Mesothelial cell of epicardium (in vitro differentiated cells): Measurements from ENCODE around the gene ZNF540. TPM values are rescaled to one million over a fixed set of nuclear protein-coding genes. Genes with fewer than 3 reads are reported as not detected.

Experiments
- DNase-seq, 2 experiments: peaks; one replicate each; pipeline ENCODE4 v3.0.0; 2021; ENCODE audit warnings: low spot score in 2 of 2; ENCODE audit not compliant: unreplicated experiment in 2 of 2
- H3K27ac Mint-ChIP-seq: 2 replicates; pipeline ENCODE4 v1.8.0; 2021; ENCODE audit warnings: mixed read lengths
- H3K27me3 Mint-ChIP-seq: 2 replicates; pipeline ENCODE4 v1.8.0; 2021; ENCODE audit warnings: low read depth, mixed read lengths
- H3K36me3 Mint-ChIP-seq: 2 replicates; pipeline ENCODE4 v1.8.0; 2021; ENCODE audit warnings: mixed read lengths
- H3K4me1 Mint-ChIP-seq: 2 replicates; pipeline ENCODE4 v1.8.0; 2021; ENCODE audit warnings: mixed read lengths
- H3K4me3 Mint-ChIP-seq: 2 replicates; pipeline ENCODE4 v1.8.0; 2021; ENCODE audit warnings: mild to moderate bottlenecking, moderate library complexity, mixed read lengths
- H3K9me3 Mint-ChIP-seq: 2 replicates; pipeline ENCODE4 v1.8.0; 2021; ENCODE audit warnings: mixed read lengths
- total RNA-seq: library from RNA; stranded (reverse); gene quantifications from 3 replicates; pipeline ENCODE4 v1.2.1, GENCODE V29; 2021
- TF ChIP-seq, protein P1 (sequence below): fragments of 200-600 bp; sonication (generic); IDR thresholded peaks from one replicate; pipeline ENCODE4 v1.5.0; 2021; ENCODE audit warnings: antibody characterized with exemption; ENCODE audit not compliant: unreplicated experiment

Gene ZNF540
- 0.98 to 1.3 TPM (median 1.2 TPM) in 3 replicates for total RNA-seq

DNA sequence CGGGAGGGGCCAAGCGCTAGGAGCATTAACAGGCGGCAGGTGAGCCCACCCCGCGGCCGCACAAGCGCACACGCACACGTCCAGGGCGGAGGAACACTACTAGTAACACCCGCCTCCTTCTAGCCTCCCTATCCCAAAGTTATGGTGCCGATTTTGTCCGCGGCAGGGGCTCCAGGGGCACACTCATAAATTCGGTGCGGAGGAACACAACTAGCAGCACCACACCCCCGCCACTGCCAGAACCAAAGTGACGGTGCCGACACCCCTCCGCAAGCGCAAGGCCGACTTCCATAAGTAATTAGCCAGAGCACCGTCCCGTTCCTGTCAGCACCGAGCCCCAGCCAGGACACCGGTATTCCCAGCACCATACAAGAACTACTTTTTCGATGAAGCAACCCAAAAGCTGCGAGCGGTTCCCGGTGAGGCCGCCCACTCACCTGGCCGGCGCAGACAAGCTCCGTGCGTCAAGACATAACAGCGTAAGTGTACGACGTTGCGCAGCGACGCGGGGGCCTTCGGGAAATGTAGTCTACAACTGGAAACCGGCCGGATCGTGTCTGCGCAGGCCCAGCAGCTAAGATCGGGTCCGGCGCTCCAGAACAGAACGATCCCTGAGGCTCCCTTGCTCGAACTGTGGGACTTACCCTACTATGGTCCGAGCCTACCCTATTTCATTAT lies at the start of gene ZNF540, which contains the start of gene ZNF571:
ZNF540 (plus strand) TSS at position 573 of the 678 bp plus-strand sequence. CDS start 3,572 bp downstream, outside the sequence.
ZNF571 (minus strand) TSS at position 489 of the 678 bp plus-strand sequence. CDS start 8,116 bp downstream, outside the sequence.
- H3K27me3 Mint-ChIP-seq = peaks cover 10% of the 10 kb centered on the region
- H3K9me3 Mint-ChIP-seq = peaks cover 14% of the 10 kb centered on the region
- H3K36me3 Mint-ChIP-seq = peaks cover 14% of the 10 kb centered on the region
- H3K4me3 Mint-ChIP-seq = peak within 1 kb of the TSS; percentile 83
- H3K27ac Mint-ChIP-seq = peak within 1 kb of the TSS; percentile 99
- TF ChIP-seq, protein P1, sequence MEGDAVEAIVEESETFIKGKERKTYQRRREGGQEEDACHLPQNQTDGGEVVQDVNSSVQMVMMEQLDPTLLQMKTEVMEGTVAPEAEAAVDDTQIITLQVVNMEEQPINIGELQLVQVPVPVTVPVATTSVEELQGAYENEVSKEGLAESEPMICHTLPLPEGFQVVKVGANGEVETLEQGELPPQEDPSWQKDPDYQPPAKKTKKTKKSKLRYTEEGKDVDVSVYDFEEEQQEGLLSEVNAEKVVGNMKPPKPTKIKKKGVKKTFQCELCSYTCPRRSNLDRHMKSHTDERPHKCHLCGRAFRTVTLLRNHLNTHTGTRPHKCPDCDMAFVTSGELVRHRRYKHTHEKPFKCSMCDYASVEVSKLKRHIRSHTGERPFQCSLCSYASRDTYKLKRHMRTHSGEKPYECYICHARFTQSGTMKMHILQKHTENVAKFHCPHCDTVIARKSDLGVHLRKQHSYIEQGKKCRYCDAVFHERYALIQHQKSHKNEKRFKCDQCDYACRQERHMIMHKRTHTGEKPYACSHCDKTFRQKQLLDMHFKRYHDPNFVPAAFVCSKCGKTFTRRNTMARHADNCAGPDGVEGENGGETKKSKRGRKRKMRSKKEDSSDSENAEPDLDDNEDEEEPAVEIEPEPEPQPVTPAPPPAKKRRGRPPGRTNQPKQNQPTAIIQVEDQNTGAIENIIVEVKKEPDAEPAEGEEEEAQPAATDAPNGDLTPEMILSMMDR = no peak
- H3K4me1 Mint-ChIP-seq = peaks cover 17% of the 10 kb centered on the region
- peak; percentile 79 to 88 for DNase-seq

DNA sequence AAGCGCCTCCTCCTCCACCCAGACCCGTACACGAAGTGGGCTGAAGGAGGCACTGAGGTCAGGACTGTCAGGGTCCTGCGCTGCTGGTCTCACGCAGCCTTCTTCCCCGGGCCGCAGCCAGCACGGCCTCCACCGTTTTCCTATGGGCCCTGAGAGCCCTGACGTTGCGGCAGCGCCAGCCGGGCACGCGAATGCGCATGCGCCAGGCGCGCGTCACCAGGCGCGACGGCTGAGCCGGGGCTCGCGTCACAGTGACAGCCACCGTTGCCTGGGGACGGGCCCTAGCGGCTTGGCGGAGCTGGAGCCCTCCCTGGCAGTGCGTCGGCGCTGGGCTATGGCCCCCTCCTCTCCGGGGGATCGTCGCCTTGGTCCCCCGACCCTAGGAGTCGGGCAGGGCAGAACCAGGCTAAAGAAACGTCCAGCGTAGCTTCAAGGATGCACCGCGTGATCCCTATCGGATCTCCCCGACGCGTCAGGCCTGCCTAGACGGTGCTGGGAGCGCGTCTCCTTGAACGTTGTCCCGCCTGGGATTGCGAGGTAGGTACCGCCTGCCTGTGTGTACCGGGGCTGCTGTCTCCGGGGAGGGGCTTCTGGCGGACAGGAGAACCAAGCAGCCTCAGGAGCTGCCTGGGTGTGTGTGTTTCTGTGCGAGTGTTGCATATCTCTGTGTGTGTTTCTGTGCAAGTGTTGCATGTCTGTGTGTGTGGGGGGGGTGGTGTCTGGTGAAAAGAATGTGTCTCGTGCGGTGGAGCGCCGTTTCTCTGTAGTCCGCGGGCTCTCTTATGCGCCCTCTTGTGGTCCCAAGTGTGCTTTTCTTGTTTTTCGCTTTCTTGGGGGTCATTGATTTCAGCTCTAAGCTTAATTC lies 43.3 kb upstream of the ZNF540 start:
- Mint-ChIP-seq H3K27ac (no peak overlapping the region), H3K27me3 (no peaks in the 10 kb centered on the region), H3K4me3 (no peak overlapping the region), H3K9me3 (peaks cover 52% of the 10 kb centered on the region), H3K4me1 (no peaks in the 10 kb centered on the region), H3K36me3 (peaks cover 62% of the 10 kb centered on the region)
- DNase-seq = no peak
- TF ChIP-seq, protein P1 = no peak

DNA sequence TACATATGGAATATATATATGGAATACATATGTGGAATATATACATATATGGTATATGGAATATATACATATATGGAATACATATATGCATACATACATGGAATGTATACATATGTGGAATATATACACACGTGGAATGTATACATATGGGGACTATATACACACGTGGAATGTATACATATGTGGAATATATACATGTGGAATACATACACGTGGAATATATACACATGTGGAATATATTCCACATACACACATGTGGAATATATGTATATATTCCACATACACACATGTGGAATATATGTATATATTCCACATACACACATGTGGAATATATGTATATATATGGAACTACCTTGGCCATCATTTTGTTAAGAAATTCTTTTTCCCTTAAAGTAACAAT lies 31.2 kb upstream of the ZNF540 start:
- no peak overlapping the region for H3K27ac Mint-ChIP-seq
- H3K9me3 Mint-ChIP-seq = peaks cover 67% of the 10 kb centered on the region
- H3K36me3 Mint-ChIP-seq = peaks cover 85% of the 10 kb centered on the region
- no peak for DNase-seq
- TF ChIP-seq, protein P1 = no peak
- H3K4me1 Mint-ChIP-seq = no peaks in the 10 kb centered on the region
- H3K4me3 Mint-ChIP-seq = no peak overlapping the region
- no peaks in the 10 kb centered on the region for H3K27me3 Mint-ChIP-seq

DNA sequence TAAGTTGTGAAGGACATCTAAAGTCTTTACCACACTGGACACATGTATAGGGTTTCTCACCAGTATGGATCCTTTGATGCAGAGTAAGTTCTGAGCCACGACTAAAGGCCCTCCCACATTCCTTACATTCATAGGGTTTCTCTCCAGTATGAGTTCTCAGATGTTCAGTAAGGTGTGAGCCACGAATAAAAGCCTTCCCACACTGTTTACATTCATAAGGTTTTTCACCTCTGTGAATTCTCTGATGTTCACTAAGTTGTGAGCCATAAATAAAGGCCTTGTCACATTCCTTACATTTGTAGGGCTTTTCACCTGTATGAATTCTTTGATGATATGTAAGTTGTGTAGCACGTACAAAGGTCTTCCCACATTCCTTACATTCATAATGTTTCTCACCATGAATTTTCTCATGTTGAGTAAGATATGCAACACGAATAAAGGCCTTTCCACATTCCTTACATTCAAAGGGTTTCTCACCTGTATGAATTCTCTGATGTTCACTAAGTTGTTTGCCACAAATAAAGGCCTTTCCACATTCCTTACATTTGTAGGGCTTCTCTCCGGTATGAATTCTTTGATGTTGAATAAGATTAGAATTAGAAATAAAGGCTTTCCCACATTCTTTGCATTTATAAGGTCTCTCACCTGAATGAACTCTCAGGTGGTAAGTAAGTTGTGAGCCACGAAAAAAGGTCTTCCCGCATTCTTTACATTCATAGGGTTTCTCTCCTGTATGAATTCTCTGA lies 29.9 kb upstream of the ZNF540 start:
- Mint-ChIP-seq H3K9me3 (peaks cover 68% of the 10 kb centered on the region), H3K27ac (no peak overlapping the region), H3K36me3 (peaks cover 85% of the 10 kb centered on the region), H3K27me3 (no peaks in the 10 kb centered on the region), H3K4me3 (no peak overlapping the region), H3K4me1 (no peaks in the 10 kb centered on the region)
- no peak for DNase-seq
- TF ChIP-seq, protein P1 = no peak

DNA sequence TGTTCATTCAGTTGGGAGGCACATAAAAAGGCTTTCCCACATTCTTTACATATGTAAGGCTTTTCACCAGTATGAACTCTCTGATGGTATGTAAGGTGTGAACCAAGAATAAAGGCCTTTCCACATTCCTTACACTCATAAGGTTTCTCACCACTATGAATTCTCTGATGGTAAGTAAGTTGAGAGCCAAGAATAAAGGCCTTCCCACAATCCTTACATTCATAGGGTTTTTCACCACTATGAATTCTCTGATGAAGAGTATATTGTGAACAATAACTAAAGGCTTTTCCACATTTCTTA lies 29.4 kb upstream of the ZNF540 start:
- H3K27me3 Mint-ChIP-seq = no peaks in the 10 kb centered on the region
- DNase-seq = no peak
- H3K4me3 Mint-ChIP-seq = no peak overlapping the region
- peaks cover 72% of the 10 kb centered on the region for H3K9me3 Mint-ChIP-seq
- H3K36me3 Mint-ChIP-seq = peaks cover 88% of the 10 kb centered on the region
- no peaks in the 10 kb centered on the region for H3K4me1 Mint-ChIP-seq
- no peak overlapping the region for H3K27ac Mint-ChIP-seq
- TF ChIP-seq, protein P1 = no peak
